BJ (cell line): ENCODE results near the gene PCAT6. TPM values are rescaled to one million over a fixed set of nuclear protein-coding genes. Genes with fewer than 3 reads are reported as not detected.

Experiments
- CTCF ChIA-PET: fragments of 350-600 bp; formaldehyde crosslinking; extraction: SDS; loops from one replicate; lab custom pipeline; 2021; ENCODE audit warnings: antibody characterized with exemption, inconsistent platforms; lab: Yijun Ruan, JAX
- POLR2A ChIA-PET: fragments of 300-600 bp; sonication (Branson Sonifier 250); formaldehyde crosslinking; extraction: SDS; loops from one replicate; lab custom pipeline; 2021; ENCODE audit warnings: antibody characterized with exemption; lab: Charles Lee
- DNase-seq: peaks from one replicate; pipeline ENCODE4 v3.0.0-alpha.2; 2011; ENCODE audit warnings: low read depth
- H3K27me3 ChIP-seq: 2 replicates; pipeline ENCODE4 v1.6.0; 2011; ENCODE audit warnings: low read length; ENCODE audit not compliant: control insufficient read depth, insufficient read depth
- H3K36me3 ChIP-seq: 2 replicates; pipeline ENCODE4 v1.5.1; 2011; ENCODE audit warnings: low read length; ENCODE audit not compliant: control insufficient read depth, insufficient read depth
- H3K4me3 ChIP-seq: 2 replicates; pipeline ENCODE4 v1.5.1; 2011; ENCODE audit warnings: low read depth, mild to moderate bottlenecking, control low read depth, low read length
- polyA plus RNA-seq: library from polyadenylated mRNA; depleted of rRNA; stranded (reverse); fragments of >200 nt; gene quantifications from 2 replicates; pipeline ENCODE4 v1.2.3, GENCODE V29; 2011
- TF ChIP-seq, protein P1 (sequence below): IDR thresholded peaks from 2 replicates; pipeline ENCODE4 v1.5.1; 2011; ENCODE audit warnings: low read depth, mild to moderate bottlenecking, control low read depth, inconsistent platforms, low read length, moderate library complexity; ENCODE audit not compliant: insufficient read depth

Gene PCAT6
- polyA plus RNA-seq, 1 experiment: 3.3 TPM

GRCh38 chr1:202810193-202810614, 550 bp upstream of the PCAT6 start:
- TF ChIP-seq, protein P1, sequence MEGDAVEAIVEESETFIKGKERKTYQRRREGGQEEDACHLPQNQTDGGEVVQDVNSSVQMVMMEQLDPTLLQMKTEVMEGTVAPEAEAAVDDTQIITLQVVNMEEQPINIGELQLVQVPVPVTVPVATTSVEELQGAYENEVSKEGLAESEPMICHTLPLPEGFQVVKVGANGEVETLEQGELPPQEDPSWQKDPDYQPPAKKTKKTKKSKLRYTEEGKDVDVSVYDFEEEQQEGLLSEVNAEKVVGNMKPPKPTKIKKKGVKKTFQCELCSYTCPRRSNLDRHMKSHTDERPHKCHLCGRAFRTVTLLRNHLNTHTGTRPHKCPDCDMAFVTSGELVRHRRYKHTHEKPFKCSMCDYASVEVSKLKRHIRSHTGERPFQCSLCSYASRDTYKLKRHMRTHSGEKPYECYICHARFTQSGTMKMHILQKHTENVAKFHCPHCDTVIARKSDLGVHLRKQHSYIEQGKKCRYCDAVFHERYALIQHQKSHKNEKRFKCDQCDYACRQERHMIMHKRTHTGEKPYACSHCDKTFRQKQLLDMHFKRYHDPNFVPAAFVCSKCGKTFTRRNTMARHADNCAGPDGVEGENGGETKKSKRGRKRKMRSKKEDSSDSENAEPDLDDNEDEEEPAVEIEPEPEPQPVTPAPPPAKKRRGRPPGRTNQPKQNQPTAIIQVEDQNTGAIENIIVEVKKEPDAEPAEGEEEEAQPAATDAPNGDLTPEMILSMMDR: no peak
- ChIA-PET CTCF (interaction anchor here (0.6 to 1.4 kb wide), 4 partner anchors 9 to 670 kb away, joined by 3 read pairs; no protein-coding TSS in a partner anchor), POLR2A (interaction anchor here (0.6 to 0.8 kb wide), 2 partner anchors 100 to 196 kb away, joined by 3 to 8 read pairs; partner anchors contain the start of gene SYT2)
- H3K36me3 ChIP-seq: no peaks in the 10 kb centered on the region
- DNase-seq: no peak
- H3K27me3 ChIP-seq: no peaks in the 10 kb centered on the region
- H3K4me3 ChIP-seq: peak overlapping the region; percentile 96

GRCh38 chr1:202811296-202812175, 782 bp downstream of the PCAT6 start:
- DNase-seq: no peak
- no peaks in the 10 kb centered on the region for H3K27me3 ChIP-seq
- peak overlapping the region; percentile 96 for H3K4me3 ChIP-seq
- ChIA-PET CTCF (interaction anchor here (0.6 to 1.5 kb wide), 4 partner anchors 61 to 1392 kb away, joined by 3 to 5 read pairs (median 3); no protein-coding TSS in a partner anchor), POLR2A (interaction anchor here (0.6 kb wide), 1 partner anchor 13 kb away, joined by 3 read pairs; no protein-coding TSS in a partner anchor)
- TF ChIP-seq, protein P1: no peak
- H3K36me3 ChIP-seq: no peaks in the 10 kb centered on the region

DNA sequence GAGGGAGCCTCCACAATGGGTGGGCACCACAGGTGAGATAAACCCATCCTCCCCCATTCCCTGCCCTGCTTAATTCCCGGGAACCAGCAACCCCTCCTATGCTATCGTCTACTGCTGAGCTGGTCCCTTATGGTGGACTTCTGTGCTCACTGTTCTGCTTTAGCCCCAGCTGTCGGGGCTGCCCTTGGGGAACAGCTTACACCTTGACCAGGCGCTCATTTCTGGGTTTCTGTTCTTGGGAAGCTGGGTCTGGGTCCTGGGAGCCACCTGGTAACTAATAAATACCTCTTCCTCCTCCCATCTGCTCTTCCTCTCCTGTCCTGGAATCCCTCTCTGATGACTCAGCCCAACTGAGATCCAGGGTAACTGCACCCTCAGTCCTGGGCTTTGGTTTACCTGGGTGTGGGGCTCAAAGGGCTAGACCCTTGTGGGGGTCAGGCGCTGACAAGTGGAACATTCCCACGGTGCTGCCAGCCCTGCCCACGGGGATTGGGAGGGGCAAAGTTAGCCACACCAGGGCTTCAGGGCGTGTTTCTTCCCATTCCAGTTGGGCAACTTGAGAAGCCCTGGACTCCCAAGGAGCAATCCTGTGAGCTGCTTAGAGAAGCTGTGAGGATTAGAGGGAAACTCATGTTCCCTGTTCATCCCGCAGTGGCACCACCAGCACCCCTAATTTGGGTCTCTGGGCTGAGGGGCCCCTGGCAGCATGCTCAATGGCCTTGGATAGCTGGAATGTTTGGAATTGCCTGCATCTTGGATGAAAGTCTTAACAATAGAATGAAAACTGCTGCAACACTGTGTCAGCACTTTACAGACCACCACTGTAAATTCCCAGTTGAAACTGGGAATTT, 1.6 kb downstream of the PCAT6 start:
- Histone ChIP-seq H3K36me3 (no peaks in the 10 kb centered on the region), H3K4me3 (peak overlapping the region; percentile 96), H3K27me3 (no peaks in the 10 kb centered on the region)
- TF ChIP-seq, protein P1: no peak
- POLR2A ChIA-PET: no interaction called here
- DNase-seq: no peak
- CTCF ChIA-PET: interaction anchor here (0.6 to 1.5 kb wide), 5 partner anchors 9 to 1391 kb away, joined by 3 to 6 read pairs (median 3); no protein-coding TSS in a partner anchor

DNA sequence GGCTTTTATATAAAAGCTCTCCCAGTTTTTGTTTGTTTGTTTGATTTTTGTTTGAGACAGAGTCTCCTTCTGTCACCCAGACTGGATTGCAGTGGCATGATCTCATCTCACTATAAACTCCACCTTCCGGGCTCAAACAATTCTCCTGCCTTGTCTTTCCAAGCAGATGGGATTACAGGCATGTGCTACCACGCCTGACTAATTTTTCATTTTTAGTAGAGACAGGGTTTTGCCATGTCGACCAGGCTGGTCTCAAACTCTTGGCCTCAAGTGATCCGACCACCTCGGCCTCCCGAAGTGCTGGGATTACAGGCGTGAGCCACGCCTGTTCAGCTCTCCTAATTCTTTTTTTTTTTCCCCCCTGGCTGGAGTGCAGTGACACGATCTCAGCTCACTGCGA, 4.4 kb downstream of the PCAT6 start:
- ChIA-PET POLR2A (no interaction called here), CTCF (no interaction called here)
- TF ChIP-seq, protein P1: no peak
- H3K36me3 ChIP-seq: no peaks in the 10 kb centered on the region
- no peak overlapping the region for H3K4me3 ChIP-seq
- no peaks in the 10 kb centered on the region for H3K27me3 ChIP-seq
- DNase-seq: no peak
